NCI-H1436 treated with DMSO at 0.1 percent for 48 hours (cell line): Measurements from ENCODE around the gene GLRA3.
"Not testable (repeated sequence)": the region's sequence is repeated elsewhere in the genome, so short reads cannot be mapped to it uniquely, and the experiment has no call there.

Experiments
- DNase-seq: peaks from one replicate; lab custom pipeline; 2025; lab: John Stamatoyannopoulos, UW

The GLRA3 gene

DNA sequence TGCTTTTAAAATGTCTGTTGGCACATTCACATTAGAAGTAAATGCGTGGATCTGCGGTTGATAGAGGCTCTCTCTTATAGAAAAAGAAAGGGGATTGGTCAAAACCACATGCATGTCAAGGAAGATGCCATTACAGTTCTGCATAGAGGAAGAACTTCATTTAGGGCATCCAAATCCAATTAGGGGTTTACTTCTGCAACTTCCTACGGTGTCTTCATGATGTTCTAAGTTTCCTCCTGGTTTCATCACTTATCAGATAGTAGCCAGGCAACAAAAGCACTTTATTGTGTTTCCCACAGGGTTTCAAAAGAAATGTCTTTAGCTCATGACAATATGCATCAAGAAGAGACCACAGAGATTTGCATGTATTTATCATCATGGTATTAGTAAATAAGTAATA lies 170.8 kb downstream of the GLRA3 start:
- no peak for DNase-seq

DNA sequence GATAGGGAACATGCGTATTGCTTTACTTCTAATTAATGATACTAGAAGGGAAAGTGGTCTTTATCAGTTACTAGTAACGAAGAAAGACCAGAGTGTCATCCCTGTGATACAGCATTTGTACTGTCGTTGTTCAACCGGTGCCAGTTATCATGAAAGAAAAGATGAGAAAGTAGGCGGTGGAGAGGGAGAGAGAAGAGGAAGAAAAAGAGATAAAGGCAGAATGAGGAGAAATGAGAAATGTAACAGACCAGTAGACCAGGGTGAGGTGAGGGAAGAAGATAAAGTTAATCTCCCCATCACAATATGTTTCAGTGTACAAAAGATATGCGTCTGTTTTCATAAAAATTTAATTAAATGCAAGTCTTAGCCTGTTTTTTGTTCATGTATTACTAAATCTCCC lies 171.6 kb downstream of the GLRA3 start:
- DNase-seq, result no peak

DNA sequence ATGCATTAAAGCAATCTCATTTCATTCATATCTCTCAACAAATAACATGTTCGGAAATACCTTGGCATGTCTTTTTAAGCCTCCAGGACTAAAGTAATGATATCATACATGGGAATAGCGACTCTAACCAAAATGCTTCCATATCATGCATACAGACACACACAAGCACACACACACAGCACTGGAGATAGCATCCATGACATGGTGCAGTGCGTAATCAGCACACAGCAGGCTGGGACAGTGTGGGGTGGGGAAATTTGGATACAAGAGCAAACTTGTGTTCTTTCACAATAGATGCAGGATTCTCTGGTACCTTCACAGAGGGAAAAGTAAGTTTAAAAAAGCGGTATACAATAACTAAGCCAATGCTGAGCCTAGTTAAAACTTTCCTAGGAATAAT lies 174.4 kb downstream of the GLRA3 start:
- DNase-seq, result no peak

DNA sequence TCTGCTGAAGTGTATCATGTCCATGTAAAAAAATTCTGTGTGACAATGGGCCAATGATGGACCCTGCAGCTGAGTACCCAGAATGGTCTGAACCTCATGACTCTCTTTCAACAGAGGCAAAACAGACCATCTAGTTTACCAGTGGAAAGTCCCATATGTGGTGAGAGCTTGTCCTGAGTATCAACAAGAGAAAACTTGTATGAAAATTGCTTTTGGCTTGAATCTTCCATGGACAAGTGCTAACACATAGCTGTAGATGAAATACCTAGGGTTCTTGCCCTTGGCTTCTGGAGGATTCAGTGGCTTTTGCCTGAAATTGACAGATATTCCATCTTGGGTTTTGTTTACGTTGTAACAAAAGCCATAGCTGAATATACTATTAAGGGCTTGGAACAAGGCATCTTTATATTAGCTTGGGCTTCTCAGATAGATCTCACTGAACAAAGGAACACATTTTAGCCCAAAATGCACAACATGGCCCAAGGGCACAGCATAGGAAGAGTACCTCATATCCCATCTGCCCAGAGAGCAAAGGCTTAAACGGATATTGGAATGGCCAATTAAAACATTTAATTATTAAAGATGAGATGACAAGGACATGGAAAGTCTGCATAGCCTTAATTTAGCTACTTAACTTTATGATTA lies 178.2 kb downstream of the GLRA3 start:
- no peak for DNase-seq

DNA sequence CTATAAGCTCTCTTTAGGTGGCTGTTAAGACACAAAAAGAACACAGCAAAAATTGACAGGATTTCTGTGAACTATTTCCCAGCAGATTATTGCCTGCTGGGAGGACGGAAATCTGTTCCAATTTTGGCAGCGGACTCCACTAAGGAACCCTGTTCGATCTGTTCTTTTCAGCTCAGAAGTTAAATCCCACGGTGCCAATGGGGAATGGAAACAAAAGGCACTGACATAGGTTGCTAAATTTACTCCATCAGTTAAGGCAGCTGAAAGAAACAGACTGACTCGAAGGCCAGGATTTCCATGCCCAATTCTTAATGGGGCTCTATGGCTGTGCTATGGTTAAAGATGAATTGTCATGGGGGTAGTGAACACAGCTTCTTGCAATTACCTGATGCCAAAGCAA lies 180.2 kb downstream of the GLRA3 start:
- DNase-seq, result no peak

DNA sequence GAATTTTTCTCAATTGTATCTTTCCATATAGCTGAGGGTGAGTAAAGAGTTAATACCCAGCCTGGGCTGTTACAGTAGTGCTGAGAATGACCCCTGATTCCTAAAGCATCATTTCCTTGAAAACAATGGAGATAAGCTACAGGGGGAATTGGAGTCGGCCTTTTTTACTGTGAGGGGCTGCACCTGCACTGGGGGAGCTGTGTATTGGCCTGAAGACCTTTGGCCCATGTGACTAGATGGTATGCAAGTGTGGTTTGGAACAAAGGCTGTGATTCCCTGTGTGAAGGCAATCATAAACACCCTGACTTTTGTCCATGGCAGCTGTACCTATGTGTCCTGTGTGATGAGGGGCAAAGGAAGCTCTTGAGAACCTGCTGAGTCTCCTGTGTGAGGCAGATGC lies 182.7 kb downstream of the GLRA3 start:
- no peak for DNase-seq

DNA sequence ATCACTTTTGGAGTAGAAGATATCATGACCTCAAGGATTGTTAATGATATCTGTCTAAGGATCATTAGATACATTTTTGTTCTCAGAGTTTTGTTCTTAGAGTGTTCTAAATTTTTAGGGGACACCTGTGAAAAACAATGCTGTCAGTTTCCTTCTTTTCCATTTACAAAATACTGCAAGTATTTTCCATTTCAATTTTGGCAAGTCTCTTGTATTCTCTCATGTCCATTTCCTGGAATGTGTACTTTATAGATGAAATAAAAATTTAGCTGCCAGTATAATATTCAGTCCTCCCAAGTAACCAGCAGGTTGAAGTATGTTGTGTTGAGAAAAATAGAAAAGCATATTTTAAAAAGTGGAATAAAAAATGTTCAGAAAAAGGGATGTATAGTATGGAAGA lies 188.9 kb downstream of the GLRA3 start:
- no peak for DNase-seq

DNA sequence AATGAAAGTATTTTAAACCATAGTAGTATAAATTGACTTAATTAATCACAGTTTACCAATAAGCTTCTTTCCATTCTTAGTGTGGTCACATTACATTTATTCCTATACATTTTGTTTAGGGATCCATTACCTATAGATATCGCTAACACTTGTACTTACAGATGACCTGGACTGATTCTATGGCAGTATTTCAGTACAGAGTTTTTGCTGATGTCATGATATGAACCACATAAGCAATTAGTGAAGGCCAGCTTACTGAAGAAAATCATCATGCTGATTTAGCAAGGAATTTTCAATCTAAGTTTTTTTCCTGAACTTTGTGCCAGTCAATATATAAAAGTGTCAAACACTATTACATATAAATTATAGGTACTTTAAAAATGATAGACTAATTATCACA lies 193.3 kb downstream of the GLRA3 start:
- DNase-seq, result no peak

DNA sequence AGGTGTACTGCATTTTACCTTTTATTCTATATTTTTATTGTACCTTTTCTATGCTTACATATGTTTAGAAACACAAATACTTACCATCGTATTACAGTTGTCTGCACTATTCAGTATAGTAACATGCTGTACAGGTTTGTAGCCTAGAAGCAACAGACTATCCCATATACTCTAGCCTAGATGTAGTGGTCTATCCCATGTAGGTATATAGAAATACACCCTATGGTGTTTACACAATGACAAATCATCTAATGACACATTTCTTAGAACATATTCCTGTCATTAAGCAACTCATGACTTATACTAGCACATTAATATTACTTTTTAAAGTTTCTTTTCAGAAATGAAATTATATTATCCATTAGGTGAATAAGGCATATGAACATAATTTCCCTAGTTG lies 195.6 kb downstream of the GLRA3 start:
- DNase-seq, result no peak

DNA sequence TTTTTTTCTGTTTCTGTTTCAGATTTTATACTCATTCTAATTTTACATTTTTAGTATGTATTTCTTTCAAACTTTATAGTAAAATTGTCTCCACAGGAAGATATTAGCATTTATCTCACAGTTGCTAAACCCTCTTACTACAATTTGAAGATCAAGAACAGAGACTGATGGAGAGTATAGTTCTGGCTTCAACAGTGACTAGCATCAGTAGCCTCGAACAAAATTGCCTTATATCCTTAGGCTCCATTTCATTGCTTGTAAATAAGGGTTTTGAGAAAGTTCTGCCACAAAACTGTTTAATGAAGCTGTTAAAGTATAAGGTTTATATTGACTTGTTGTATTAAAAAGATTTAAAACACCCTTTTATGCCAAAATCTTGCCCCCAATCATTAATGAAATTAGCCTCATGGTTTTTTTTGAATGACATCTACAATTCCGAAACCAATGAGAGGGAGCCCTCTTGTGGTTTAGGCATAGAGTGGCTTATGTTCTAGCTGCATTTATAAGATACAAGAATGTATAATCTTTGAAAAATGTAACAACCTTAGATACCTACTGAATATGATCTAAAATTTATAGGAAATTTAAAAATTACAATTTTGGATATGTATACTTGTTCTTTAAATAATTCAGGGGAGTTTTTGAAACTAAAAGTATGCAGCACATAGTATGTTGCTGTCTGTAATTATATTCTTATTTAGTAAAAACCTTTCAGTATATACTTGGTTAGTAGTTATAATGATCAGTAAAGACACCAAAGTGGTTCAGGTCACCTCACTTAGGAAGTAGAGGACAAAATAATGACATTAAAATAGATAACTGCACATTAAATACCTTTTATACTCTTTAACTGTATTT lies 196.9 kb downstream of the GLRA3 start:
- DNase-seq, result no peak

DNA sequence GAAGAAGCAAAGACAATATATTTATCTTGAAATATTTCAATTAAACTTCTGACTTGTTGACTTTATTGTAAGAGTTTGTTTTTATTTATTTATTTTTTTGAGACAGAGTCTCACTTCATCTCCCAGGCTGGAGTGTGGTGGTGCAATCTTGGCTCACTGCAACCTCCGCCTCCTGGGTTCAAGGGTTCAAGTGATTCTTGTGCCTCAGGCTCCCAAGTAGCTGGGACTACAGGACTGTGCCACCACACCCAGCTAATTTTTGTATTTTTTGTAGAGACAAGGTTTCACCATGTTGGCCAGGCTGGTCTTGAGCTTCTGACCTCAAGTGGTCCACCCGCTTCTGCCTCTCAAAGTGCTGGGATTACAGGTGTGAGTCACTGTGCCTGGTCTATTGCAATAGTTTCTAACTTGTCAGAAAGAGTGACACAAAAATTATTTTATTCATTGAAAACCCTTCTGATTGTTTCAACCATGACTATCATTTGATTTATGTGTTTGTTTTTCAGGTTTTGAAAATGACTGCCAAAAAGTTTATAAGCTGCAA lies 199.1 kb downstream of the GLRA3 start:
- not testable (repeated sequence) for DNase-seq

DNA sequence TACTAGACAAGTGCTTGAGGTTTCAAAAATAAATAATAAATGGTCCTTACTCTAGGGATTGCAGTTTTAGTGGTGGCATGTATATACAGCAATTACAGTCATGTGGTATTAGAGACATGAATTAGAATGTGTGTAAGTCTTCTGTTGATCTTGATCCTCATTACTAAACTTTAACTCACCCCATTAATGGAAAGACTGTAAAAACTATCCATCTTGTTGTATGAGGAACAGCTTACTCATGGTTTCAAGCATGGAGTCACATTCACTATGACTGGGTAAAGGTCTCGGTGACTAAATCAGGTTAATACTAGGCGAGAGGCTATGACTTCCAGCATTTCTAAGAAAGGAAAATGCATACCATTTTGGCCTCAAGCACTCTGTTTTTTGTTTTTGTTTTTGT lies 199.8 kb downstream of the GLRA3 start:
- no peak for DNase-seq

DNA sequence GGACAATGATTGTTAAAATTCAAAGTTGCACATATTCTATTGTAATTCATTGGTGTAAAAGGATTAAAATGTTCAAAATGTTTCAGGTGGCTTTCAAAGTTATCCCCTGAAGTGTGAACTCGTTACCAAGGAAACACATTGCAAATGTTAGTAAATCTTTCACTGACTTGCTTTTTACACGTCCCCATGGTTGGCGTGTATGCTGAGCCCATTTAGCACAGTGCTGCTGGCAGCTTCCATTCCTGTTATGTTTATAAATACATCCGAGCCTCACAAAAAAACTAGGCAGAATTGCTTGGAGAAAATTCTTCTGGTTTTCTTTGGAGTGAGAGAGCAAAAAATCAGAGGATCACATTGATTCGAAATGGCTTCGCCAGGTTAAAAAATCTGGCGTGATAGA lies 200.9 kb downstream of the GLRA3 start:
- no peak for DNase-seq

DNA sequence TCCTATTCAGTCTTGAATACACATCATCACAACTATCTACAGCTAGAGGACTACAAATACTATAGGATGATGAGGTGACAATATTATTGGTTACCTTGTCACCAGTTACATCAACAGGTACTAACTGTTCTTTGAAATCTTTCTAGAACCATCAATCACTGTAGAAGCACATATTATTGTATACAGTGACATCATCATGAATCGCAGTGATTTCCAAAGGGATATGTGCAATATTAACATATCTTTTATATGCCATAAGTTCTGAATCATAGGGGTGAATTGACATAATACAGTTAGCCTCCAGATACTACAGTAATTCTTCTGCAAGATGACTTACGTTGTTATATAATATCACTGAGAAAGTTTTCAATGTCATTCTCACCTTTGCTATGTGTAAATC lies 201.6 kb downstream of the GLRA3 start:
- DNase-seq, result no peak

DNA sequence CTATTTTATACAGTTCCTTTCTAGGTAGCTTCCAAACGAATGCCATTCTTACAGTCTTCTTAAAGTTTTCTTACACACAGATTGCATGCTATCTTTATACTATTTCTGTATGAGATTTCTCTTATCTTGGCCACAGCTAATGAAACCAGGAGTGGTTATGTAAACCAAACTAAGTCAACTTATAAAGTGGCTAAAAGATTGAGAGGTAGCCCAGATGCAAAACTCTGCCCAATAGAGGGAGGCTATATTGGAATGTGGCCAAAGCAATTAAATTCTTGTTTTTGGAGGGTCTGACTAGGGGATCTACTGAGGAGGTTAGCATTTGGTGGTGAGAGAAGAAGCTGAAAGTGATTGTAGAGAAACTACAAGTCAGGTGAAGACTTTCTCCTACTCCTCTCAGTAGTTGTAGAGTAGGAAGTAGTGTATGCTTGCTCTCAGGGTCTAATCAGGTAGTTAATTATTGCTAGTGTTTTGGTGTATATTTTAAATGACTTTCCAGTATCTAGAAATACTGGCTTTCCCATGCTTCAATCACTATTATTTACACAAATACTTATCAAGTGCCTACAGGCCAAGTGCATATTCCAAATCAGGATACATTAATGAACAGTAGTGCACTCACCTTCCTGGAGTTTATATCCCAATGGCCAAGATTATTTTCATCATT lies 202.6 kb downstream of the GLRA3 start:
- no peak for DNase-seq

DNA sequence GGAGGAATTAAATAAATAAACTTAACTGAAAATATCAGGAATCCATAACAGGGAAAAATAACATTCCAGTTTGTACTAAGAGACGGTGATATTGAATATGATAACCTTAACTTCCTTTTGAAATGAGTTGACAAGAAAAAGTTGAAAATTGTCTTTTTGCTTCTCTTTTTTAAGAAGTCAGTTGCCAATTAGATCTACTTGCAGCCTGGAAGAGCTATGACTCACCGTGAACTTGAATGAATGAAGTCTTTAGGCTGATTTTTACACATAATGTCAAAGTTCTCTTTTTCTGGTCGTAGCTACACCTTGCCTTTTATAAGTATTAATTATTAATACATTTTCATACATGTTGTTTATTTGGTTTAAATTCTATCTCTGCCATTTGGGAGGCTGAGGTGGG lies 212.4 kb downstream of the GLRA3 start:
- DNase-seq, result no peak

DNA sequence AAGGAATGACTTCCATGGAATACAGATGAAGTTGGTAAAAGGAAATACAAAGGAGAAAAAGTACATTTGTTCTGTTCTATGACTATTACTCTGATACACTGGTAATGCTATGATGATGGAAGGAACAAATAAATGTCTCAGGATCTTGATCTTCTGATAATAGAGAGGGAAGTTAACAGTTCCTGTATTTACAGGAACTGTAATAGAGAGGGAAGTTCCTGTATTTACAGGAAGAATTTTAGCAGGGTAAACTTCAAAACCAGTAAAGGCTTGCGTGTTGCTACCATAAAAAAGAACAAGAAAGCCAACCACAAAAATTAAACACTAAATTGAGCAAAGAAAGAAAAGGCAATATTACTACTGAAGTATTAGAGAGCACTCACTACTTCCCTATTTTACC lies 215.1 kb downstream of the GLRA3 start:
- no peak for DNase-seq

DNA sequence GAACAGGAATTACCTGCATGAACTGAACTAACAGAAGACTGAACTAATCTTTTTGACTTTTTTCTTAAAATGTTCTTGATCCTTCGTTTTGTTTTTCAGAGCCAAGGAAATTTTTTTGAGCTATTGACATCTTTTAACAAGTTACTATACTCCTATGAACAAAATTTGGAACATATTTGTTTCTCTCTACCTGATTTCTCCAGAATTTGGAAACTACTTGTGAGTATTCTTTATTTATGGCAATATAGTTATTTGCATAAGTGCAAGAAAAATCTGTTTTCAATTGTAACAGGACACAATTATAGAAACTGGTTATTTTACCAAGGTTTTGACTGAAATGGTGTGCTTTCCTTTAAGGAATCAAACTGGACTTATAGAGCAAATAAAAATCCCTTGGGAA lies 217.3 kb downstream of the GLRA3 start:
- DNase-seq, result no peak

DNA sequence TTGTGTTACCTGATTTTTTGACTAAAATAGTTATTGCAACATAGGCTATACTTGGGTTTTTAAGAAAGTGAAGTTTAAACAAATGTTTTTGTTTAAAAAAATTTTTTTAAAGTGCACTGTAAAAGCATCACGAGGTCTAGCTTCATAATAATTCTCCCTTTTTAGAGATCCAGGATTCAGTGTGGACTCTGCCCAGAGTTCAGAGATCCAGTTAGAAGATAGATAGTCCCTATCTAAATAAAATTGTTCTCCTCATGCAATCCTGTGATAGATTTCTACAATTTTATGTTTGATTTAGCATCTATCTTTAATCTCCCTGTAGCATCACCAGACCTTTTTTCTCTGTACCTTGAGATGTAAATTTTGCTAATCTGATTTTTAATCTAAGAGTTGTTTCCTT lies 221.3 kb downstream of the GLRA3 start:
- no peak for DNase-seq

DNA sequence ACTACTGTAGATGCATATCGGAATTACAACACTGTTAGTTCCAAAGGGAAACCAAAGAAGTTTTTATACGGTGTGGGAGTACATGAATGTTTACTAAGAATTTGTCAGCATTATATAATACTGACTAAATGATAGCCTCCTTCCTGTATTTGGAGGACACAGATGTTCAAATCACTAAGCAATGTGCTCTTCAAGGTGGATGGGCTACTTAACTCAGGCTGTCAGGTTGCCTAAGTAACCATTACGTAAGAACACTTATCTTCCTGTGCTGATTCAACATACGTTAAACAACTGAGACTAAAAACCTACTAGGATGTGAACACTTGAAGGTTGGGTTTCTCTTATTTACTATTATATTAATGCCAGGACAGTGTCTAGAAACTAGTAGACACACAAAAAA lies 224.8 kb downstream of the GLRA3 start:
- peak; percentile 44 for DNase-seq

DNA sequence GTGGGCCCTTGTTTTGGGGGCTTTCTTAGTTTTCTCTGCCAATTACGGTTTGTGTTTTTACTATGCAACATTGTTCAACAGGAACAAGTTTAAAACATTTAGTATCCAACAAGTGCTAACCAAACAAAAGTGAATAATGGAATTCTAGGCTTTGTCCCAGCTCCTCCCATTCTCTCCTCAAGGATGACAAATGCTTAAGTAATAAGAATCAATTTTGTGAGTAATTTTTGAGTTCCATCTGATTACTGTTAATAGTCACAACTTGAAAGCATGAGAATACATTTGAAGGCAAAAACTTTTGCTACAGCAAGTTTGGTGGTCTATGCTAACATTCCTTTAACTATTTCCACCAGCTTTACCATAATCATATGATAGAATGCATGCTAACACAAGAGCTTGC lies 228.7 kb downstream of the GLRA3 start:
- no peak for DNase-seq

DNA sequence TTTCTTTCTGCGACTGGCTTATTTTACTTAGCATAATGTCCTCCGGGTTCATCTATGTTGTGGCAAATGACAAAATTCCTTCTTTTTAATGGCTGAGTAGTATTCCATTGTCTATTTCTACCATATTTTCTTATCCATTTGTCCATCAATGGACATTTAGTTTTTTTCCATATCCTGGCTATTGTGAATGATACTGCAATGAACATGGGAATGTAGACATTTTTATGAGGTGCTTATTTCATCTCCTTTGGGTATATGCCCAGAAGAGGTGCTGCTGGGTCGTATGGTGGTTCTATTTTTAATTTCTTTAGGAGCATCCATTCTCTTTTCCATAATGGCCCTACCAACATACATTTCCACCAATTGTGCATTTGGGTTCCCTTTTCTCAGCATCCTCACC lies 230.2 kb downstream of the GLRA3 start:
- DNase-seq, result no peak

DNA sequence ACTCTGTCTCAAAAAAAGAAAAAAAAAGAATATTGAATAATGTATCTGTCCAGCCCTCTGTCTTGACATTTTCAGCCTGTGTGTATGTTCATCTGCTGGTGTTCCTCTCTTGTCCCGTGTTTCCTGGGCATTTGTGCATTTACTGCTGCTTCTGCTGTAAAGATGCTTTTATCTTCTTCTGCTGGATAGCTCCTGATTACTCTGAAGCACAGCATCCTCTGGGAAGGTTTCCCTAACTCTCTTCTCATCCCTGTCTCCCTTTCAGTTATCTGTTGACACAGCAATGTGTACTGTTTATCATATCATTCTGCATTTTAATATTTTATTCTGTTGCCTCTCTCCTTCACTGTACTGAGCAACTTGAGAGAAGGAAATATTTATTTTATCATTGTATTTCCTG lies 232.5 kb downstream of the GLRA3 start:
- no peak for DNase-seq
